ENCODE results near the gene ANKRD60. TPM values are rescaled to one million over a fixed set of nuclear protein-coding genes. Genes with fewer than 3 reads are reported as not detected.

The ANKRD60 gene
- total and polyA plus RNA-seq, 11 donors, result not detected

GRCh38 chr20:58274384-58274783 is 45.9 kb upstream of the ANKRD60 start:
- H3K4me3 ChIP-seq, result no peak overlapping the region
- H3K27ac ChIP-seq, result no peak overlapping the region
- DNase-seq, result no peak
- peaks cover 0 to 10% (median 0%) of the 10 kb centered on the region in 12 donors for H3K9me3 ChIP-seq
- TF ChIP-seq POLR2A (IDR thresholded peaks at IDR 0.05), result no peak
- TF ChIP-seq, protein P1, sequence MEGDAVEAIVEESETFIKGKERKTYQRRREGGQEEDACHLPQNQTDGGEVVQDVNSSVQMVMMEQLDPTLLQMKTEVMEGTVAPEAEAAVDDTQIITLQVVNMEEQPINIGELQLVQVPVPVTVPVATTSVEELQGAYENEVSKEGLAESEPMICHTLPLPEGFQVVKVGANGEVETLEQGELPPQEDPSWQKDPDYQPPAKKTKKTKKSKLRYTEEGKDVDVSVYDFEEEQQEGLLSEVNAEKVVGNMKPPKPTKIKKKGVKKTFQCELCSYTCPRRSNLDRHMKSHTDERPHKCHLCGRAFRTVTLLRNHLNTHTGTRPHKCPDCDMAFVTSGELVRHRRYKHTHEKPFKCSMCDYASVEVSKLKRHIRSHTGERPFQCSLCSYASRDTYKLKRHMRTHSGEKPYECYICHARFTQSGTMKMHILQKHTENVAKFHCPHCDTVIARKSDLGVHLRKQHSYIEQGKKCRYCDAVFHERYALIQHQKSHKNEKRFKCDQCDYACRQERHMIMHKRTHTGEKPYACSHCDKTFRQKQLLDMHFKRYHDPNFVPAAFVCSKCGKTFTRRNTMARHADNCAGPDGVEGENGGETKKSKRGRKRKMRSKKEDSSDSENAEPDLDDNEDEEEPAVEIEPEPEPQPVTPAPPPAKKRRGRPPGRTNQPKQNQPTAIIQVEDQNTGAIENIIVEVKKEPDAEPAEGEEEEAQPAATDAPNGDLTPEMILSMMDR (IDR thresholded peaks at IDR 0.05), result no peak
- H3K4me1 ChIP-seq, result peaks cover 0 to 3% (median 0%) of the 10 kb centered on the region in 12 donors
- peaks cover 0 to 32% (median 29%) of the 10 kb centered on the region in 9 donors for H3K36me3 ChIP-seq
- intact Hi-C loops (cut with DNase I), result no loop called here
- H3K27me3 ChIP-seq, result no peaks in the 10 kb centered on the region
- ATAC-seq, result no peak

DNA sequence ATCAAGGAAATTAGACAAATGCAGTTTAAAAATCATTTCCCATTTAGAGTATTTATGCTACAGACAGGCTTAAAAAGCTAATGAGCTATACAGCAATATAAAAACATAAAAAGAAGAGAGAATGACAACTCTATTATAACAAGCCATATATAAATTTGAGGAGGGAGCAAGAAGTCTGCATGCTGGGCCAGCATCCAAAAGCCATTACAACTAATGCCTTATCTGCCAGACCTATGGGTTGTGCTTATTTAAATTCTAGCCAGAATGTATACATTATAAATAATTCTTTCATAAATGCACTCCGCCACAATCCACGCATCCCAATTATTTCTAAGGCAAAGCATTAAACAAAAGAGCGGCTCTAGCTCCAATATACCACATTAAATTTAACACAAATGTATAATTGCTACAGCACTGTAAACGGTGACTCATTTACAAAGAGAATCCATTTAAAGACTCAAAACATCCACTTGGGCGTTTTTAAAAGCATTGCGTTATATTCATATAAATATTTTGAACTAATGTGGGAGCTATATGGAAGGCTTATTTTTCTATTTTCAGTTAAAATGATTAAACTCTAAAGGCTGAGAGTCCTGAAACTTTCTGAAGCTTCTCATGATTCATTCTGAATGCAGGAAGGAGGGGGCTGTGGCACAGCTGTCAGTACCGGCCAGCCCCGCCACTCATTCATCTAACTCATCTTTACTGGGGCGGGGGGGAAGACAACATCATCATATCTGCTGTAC is 43.3 kb upstream of the ANKRD60 start:
- Histone ChIP-seq H3K4me3 (no peak overlapping the region), H3K9me3 (peaks cover 0 to 10% (median 0%) of the 10 kb centered on the region in 12 donors), H3K27me3 (no peaks in the 10 kb centered on the region), H3K4me1 (no peaks in the 10 kb centered on the region), H3K36me3 (peaks cover 0 to 57% (median 33%) of the 10 kb centered on the region in 9 donors), H3K27ac (no peak overlapping the region)
- 92 to 95% (median 95%) methylated on average over 9 of the region's 9 CpGs for WGBS, 4 donors
- DNase-seq, result no peak
- TF ChIP-seq POLR2A (IDR thresholded peaks at IDR 0.05), result no peak
- TF ChIP-seq, protein P1 (IDR thresholded peaks at IDR 0.05), result no peak
- no peak for ATAC-seq
- intact Hi-C loops (cut with DNase I), result no loop called here

DNA sequence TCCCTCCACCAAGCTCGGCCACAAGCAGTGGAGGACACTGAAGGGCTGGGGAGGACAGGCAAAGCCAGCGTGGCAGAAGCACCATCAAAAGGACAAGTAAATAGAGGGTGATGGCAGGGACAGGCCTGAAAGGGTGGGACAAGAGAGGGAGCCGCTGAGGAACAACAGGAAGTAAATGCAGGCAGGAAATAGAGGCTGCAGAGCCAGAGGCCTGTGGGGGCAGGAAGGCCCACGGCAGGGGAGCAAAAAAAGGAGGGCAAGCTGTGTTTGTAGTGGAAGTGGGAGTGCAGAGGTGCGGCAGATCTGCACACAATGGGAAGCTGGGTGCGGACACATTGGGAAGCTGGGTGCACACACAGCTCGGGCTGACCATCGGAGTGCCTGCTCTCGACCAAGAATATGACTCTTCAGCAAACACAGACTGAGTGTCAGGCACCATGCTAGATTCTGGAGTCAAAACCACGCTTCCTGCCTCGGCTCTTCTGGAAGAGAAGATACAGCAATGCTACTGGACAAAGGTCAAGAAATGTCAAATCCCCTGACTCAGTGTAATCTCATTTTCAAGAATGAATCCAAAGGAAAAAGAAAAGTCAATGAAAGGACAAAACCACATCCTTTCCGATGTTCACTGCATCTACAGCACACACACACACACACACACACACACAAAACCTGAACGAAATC is 40.6 kb upstream of the ANKRD60 start:
- no peak for ATAC-seq
- intact Hi-C loops (cut with DNase I), result no loop called here
- TF ChIP-seq POLR2A (IDR thresholded peaks at IDR 0.05), result no peak
- peaks cover 0 to 84% (median 47%) of the 10 kb centered on the region in 9 donors for H3K36me3 ChIP-seq
- H3K4me1 ChIP-seq, result no peaks in the 10 kb centered on the region
- WGBS, 4 donors, result 62 to 69% (median 67%) methylated on average over 13 of the region's 13 CpGs
- H3K27me3 ChIP-seq, result no peaks in the 10 kb centered on the region
- H3K27ac ChIP-seq, result no peak overlapping the region
- no peak overlapping the region for H3K4me3 ChIP-seq
- H3K9me3 ChIP-seq, result peaks cover 0 to 5% (median 0%) of the 10 kb centered on the region in 12 donors
- no peak for DNase-seq

DNA sequence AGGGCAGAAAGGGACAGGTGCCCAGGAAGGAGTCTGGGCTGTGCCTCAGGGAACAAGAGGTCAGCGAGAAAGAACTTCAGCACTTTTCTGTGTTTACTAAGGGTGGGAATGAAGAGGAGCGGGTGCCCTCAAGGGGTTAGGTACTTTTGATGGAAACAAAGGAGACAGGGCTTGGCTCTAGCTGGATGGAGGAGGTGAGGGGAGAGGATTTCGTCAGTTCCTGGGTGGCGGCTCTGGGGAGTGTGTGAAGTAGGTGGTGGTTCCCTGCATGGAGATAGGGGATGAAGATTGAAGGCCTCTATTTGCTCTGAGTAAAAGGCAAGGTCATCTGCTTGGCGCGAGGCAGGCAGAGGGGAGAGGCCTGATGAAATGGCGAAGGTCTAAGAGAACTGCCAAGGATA is 40.0 kb upstream of the ANKRD60 start:
- Histone ChIP-seq H3K9me3 (no peaks in the 10 kb centered on the region), H3K27me3 (no peaks in the 10 kb centered on the region), H3K4me3 (no peak overlapping the region), H3K4me1 (no peaks in the 10 kb centered on the region), H3K36me3 (peaks cover 0 to 90% (median 52%) of the 10 kb centered on the region in 9 donors), H3K27ac (no peak overlapping the region)
- TF ChIP-seq, protein P1 (IDR thresholded peaks at IDR 0.05), result no peak
- no peak for TF ChIP-seq POLR2A (IDR thresholded peaks at IDR 0.05)
- no peak for DNase-seq
- no peak for ATAC-seq
- WGBS, 4 donors, result 92 to 94% (median 93%) methylated on average over 7 of the region's 7 CpGs
- intact Hi-C loops (cut with DNase I), result no loop called here
